HEK293 (cell line): Measurements from ENCODE around the gene MAP3K4.

Source experiments
- AEBP2 ChIP-seq: fragments of 450-650 bp; formaldehyde crosslinking; IDR thresholded peaks from 2 replicates; pipeline ENCODE4 v1.5.1; 2016; ENCODE audit warnings: missing biosample characterization, missing genetic modification characterization, borderline replicate concordance
- ATF2 ChIP-seq: fragments of 450-650 bp; formaldehyde crosslinking; IDR thresholded peaks from 2 replicates; pipeline ENCODE4 v1.5.1; 2016; ENCODE audit warnings: missing biosample characterization, missing genetic modification characterization, low read depth
- CTCF ChIP-seq: fragments of 450-650 bp; formaldehyde crosslinking; IDR thresholded peaks from 2 replicates; pipeline ENCODE4 v1.5.1; 2016; ENCODE audit warnings: missing biosample characterization, missing genetic modification characterization
- REST ChIP-seq: fragments of 450-650 bp; formaldehyde crosslinking; IDR thresholded peaks from 2 replicates; pipeline ENCODE4 v1.5.1; 2016; ENCODE audit warnings: missing biosample characterization, missing genetic modification characterization
- ZBTB10 ChIP-seq: fragments of 450-650 bp; formaldehyde crosslinking; IDR thresholded peaks from 2 replicates; pipeline ENCODE4 v1.5.1; 2016; ENCODE audit warnings: missing biosample characterization, missing genetic modification characterization
- ZNF175 ChIP-seq: fragments of 450-650 bp; formaldehyde crosslinking; IDR thresholded peaks from 2 replicates; pipeline ENCODE4 v1.5.1; 2016; ENCODE audit warnings: missing biosample characterization, missing genetic modification characterization
- ZNF354C ChIP-seq: fragments of 450-650 bp; formaldehyde crosslinking; IDR thresholded peaks from 2 replicates; pipeline ENCODE4 v1.5.1; 2016; ENCODE audit warnings: missing biosample characterization, missing genetic modification characterization, low read depth, borderline replicate concordance
- ZNF549 ChIP-seq: fragments of 450-650 bp; IDR thresholded peaks from 2 replicates; pipeline ENCODE4 v1.5.1; 2018; ENCODE audit warnings: missing biosample characterization, missing genetic modification characterization, mild to moderate bottlenecking, inconsistent platforms, moderate library complexity
- ZNF664 ChIP-seq: fragments of 450-650 bp; formaldehyde crosslinking; IDR thresholded peaks from 2 replicates; pipeline ENCODE4 v1.5.1; 2016; ENCODE audit warnings: missing biosample characterization, missing genetic modification characterization
- ZNF707 ChIP-seq: fragments of 450-650 bp; formaldehyde crosslinking; IDR thresholded peaks from 2 replicates; pipeline ENCODE4 v1.5.1; 2016; ENCODE audit warnings: missing biosample characterization, missing genetic modification characterization
- ZNF777 ChIP-seq: fragments of 450-650 bp; formaldehyde crosslinking; IDR thresholded peaks from 2 replicates; pipeline ENCODE4 v1.5.1; 2017; ENCODE audit warnings: missing biosample characterization, missing genetic modification characterization, borderline replicate concordance

GRCh38 chr6:161152527-161152862 is 160.9 kb downstream of the MAP3K4 start:
- no peak for TF ChIP-seq ZNF175 (tag by site-specific recombination)
- TF ChIP-seq ZNF549, result no peak
- no peak for TF ChIP-seq ZNF707
- no peak for TF ChIP-seq ATF2 (tag by site-specific recombination)
- TF ChIP-seq REST (tag by site-specific recombination), result no peak
- no peak for TF ChIP-seq AEBP2 (tag by site-specific recombination)
- TF ChIP-seq CTCF (tag by site-specific recombination), result no peak
- no peak for TF ChIP-seq ZNF354C (tag by site-specific recombination)
- no peak for TF ChIP-seq ZNF664
- no peak for TF ChIP-seq ZNF777
- no peak for TF ChIP-seq ZBTB10 (tag by site-specific recombination)
